ENCODE measurements around the gene EED.
"Not testable (repeated sequence)": the region's sequence is repeated elsewhere in the genome, so short reads cannot be mapped to it uniquely, and the experiment has no call there.

EED gene

GRCh38 chr11:86292912-86293616, 48.5 kb downstream of the EED start:
- peak; percentile 46 to 56 for DNase-seq (ENCODE audit: low read depth in 2 of 2)

GRCh38 chr11:86294026-86294425, 49.5 kb downstream of the EED start:
- no peak for DNase-seq (ENCODE audit: low read depth in 2 of 2)

- DNase-seq (ENCODE audit: low read depth in 2 of 2) = no peak
Measured at GRCh38 chr11:86301742-86302091, 57.2 kb downstream of the EED start.

GRCh38 chr11:86302092-86302793, 57.7 kb downstream of the EED start, which contains the start of gene HIKESHI:
TSS of gene HIKESHI (plus strand) at chr11:86302240. CDS start at chr11:86302449, 209 bp downstream.
- peak; percentile 86 to 92 for DNase-seq (ENCODE audit: low read depth in 2 of 2)

- no peak for DNase-seq (ENCODE audit: low read depth in 2 of 2)
Measured at GRCh38 chr11:86303257-86303656, 58.7 kb downstream of the EED start.

GRCh38 chr11:86308710-86309109, 64.2 kb downstream of the EED start:
- DNase-seq (ENCODE audit: low read depth in 2 of 2) = not testable (repeated sequence)

GRCh38 chr11:86313793-86314192, 69.2 kb downstream of the EED start:
- no peak for DNase-seq (ENCODE audit: low read depth in 2 of 2)

GRCh38 chr11:86314636-86315035, 70.1 kb downstream of the EED start:
- DNase-seq (ENCODE audit: low read depth in 2 of 2) = no peak

Data from stimulated activated CD4-positive, alpha-beta T cell treated with anti-CD3 and anti-CD28 coated beads, Interleukin-4, amount 100 ng/mL, for 48 hours (primary cell).